CD4-positive, alpha-beta T cell (primary cell): ENCODE measurements around the gene ABCA2. TPM values are rescaled to one million over a fixed set of nuclear protein-coding genes. Genes with fewer than 3 reads are reported as not detected.

Source experiments
- ATAC-seq: fragments of 200-7000 bp; cut with Tn5 transposase; one replicate; pipeline ENCODE4 v1.10.0; 2022; ENCODE audit warnings: mild to moderate bottlenecking; ENCODE audit not compliant: poor library complexity
- CTCF ChIA-PET: fragments of 350-600 bp; sonication (Branson Sonifier 250); formaldehyde crosslinking; loops from one replicate; lab custom pipeline; 2021; ENCODE audit warnings: antibody characterized with exemption, inconsistent platforms; lab: Charles Lee
- POLR2A ChIA-PET: fragments of 350-600 bp; sonication (Branson Sonifier 250); formaldehyde crosslinking; loops from one replicate; lab custom pipeline; 2021; ENCODE audit warnings: antibody characterized with exemption, inconsistent platforms; lab: Charles Lee
- DNase-seq, 14 experiments: peaks; one replicate each; pipeline ENCODE4 v3.0.0-alpha.2; 2013 to 2020; ENCODE audit warnings: mixed read lengths in 2 of 14
- H3K27ac ChIP-seq, 2 donors: one replicate each; pipeline versions ENCODE4 v1.5.1 to v1.7.0; 2013; ENCODE audit warnings: low read length in 2 of 2, low read depth in 1 of 2, mild to moderate bottlenecking in 1 of 2
- H3K27me3 ChIP-seq, 2 experiments: 1 replicate in 1 of 2; 2 replicates in 1 of 2; pipeline versions ENCODE4 v1.6.1 to v1.7.0; 2013; ENCODE audit warnings: low read length in 2 of 2, control low read depth in 1 of 2, mild to moderate bottlenecking in 1 of 2, moderate library complexity in 1 of 2; ENCODE audit not compliant: insufficient read depth in 2 of 2, control insufficient read depth in 1 of 2
- H3K36me3 ChIP-seq: one replicate; pipeline ENCODE4 v1.6.1; 2013; ENCODE audit warnings: low read length, control low read depth; ENCODE audit not compliant: insufficient read depth
- H3K4me1 ChIP-seq: one replicate; pipeline ENCODE4 v1.6.1; 2013; ENCODE audit warnings: low read length, control low read depth; ENCODE audit not compliant: insufficient read depth
- H3K4me3 ChIP-seq: one replicate; pipeline ENCODE4 v1.5.1; 2013; ENCODE audit warnings: mild to moderate bottlenecking, low read length, moderate library complexity
- H3K9me3 ChIP-seq, 2 experiments: 1 replicate in 1 of 2; 2 replicates in 1 of 2; pipeline versions ENCODE4 v1.6.1 to v1.7.0; 2013; ENCODE audit warnings: low read length in 2 of 2, mild to moderate bottlenecking in 2 of 2, control low read depth in 1 of 2, moderate library complexity in 1 of 2; ENCODE audit not compliant: control insufficient read depth in 1 of 2, insufficient read depth in 1 of 2
- H3K27ac Mint-ChIP-seq: one replicate; pipeline ENCODE4 v1.8.0; 2020; ENCODE audit warnings: mixed read lengths
- H3K27me3 Mint-ChIP-seq: one replicate; pipeline ENCODE4 v1.8.0; 2021; ENCODE audit warnings: mixed read lengths
- H3K36me3 Mint-ChIP-seq: one replicate; pipeline ENCODE4 v1.8.0; 2021; ENCODE audit warnings: low read depth, mixed read lengths
- H3K4me1 Mint-ChIP-seq: one replicate; pipeline ENCODE4 v1.8.0; 2021; ENCODE audit warnings: low read depth, mixed read lengths
- H3K4me3 Mint-ChIP-seq: one replicate; pipeline ENCODE4 v1.8.0; 2020; ENCODE audit warnings: mild to moderate bottlenecking, mixed read lengths
- H3K9me3 Mint-ChIP-seq: one replicate; pipeline ENCODE4 v1.8.0; 2020; ENCODE audit warnings: mixed read lengths
- intact Hi-C, 2 experiments: fragments of 100-400 bp; cut with DNase I in 1 of 2; cut with micrococcal nuclease in 1 of 2; formaldehyde crosslinking; loops; one replicate each; pipeline versions ENCODE4 v1.15.1 to v1.9.0; 2023 to 2025; cut with DNase I, micrococcal nuclease
- total RNA-seq, 174 experiments: library from RNA in 2 of 174; stranded (reverse) in 2 of 174; gene quantifications; one replicate each; pipeline ENCODE4 v1.2.3 and lab custom pipeline; 2021 to 2026
- TF ChIP-seq, protein P1 (sequence below): fragments of 200-600 bp; IDR thresholded peaks from one replicate; pipeline ENCODE4 v1.8.0; 2022; ENCODE audit warnings: antibody characterized with exemption, mild to moderate bottlenecking

Gene ABCA2
- total RNA-seq, 2 experiments from 2014 or later = 80.1 to 86.8 TPM

DNA sequence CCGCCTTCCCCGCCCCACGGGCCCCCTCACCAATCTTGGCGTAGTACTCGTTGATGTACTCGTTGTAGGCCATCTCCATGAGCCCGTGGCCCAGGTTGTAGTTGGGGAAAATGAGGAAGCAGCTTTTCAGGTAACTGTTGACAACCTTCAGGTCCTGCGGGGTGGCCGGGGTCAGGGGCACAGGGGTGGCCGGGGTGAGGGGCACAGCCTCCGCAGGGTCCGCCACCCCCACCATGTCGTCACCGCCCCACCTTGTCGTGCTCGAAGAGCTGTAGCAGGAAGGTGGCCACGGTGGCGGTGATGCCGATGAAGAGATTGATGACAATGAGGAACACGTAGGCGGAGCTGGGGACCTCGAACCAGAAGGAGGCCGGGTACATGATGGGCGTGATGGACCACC, 16.9 kb downstream of the ABCA2 start:
- DNase-seq (no peak), ATAC-seq (no peak)
- Mint-ChIP-seq H3K36me3 (peaks cover 5% of the 10 kb centered on the region), H3K9me3 (no peaks in the 10 kb centered on the region), H3K4me3 (no peak overlapping the region), H3K4me1 (no peaks in the 10 kb centered on the region), H3K27me3 (no peaks in the 10 kb centered on the region), H3K27ac (no peak overlapping the region)
- Histone ChIP-seq H3K9me3 (no peaks in the 10 kb centered on the region), H3K4me1 (no peaks in the 10 kb centered on the region), H3K36me3 (peaks cover 44% of the 10 kb centered on the region), H3K4me3 (no peak overlapping the region), H3K27ac (no peak overlapping the region), H3K27me3 (no peaks in the 10 kb centered on the region)
- TF ChIP-seq, protein P1, sequence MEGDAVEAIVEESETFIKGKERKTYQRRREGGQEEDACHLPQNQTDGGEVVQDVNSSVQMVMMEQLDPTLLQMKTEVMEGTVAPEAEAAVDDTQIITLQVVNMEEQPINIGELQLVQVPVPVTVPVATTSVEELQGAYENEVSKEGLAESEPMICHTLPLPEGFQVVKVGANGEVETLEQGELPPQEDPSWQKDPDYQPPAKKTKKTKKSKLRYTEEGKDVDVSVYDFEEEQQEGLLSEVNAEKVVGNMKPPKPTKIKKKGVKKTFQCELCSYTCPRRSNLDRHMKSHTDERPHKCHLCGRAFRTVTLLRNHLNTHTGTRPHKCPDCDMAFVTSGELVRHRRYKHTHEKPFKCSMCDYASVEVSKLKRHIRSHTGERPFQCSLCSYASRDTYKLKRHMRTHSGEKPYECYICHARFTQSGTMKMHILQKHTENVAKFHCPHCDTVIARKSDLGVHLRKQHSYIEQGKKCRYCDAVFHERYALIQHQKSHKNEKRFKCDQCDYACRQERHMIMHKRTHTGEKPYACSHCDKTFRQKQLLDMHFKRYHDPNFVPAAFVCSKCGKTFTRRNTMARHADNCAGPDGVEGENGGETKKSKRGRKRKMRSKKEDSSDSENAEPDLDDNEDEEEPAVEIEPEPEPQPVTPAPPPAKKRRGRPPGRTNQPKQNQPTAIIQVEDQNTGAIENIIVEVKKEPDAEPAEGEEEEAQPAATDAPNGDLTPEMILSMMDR = no peak
- ChIA-PET POLR2A (no interaction called here), CTCF (interaction anchor here (0.5 kb wide), 1 partner anchor 10 kb away, joined by 3 read pairs; no protein-coding TSS in a partner anchor)
- intact Hi-C loops = no loop called here

DNA sequence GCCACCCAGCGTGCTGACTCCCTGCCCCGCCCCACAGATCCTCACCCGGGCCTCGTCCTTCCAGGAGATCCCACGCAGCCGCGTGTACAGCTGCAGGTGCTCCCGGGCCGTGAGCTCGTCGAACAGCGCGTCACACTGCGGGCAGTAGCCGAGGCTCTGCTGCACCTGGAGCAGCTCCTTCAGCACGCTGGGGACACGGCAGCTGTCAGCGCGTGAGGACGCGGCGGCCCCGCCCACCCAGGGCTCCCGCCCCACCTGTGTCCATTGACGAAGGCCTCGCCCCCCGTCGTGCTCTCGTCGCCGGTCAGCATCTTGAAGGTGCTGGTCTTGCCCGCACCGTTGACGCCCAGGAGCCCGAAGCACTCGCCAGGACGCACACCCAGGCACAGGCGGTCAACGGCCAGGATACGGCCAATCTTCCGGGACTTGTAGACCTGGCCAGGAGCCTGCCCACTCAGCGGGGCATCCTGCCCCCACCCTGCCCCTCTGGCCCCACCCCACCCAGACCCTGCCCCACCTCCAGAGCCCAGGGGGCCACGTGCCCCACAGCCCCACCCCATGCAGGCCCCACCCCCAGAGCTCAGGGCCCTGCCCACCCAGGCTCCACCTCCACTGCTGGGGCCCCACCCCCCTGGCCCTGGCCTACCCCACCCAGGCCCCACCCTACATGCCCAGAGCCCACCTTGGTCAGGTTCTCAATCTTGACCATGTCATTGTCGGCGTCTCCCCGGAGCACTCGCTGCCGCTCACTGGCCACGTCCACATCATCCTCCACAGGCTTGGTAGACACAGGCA, 17.9 kb downstream of the ABCA2 start:
- TF ChIP-seq, protein P1 = no peak
- intact Hi-C loops = no loop called here
- ChIA-PET CTCF (no interaction called here), POLR2A (no interaction called here)
- Histone ChIP-seq H3K27me3 (no peaks in the 10 kb centered on the region), H3K4me3 (no peak overlapping the region), H3K36me3 (peaks cover 39% of the 10 kb centered on the region), H3K4me1 (no peaks in the 10 kb centered on the region), H3K9me3 (no peaks in the 10 kb centered on the region), H3K27ac (no peak overlapping the region)
- peaks cover 5% of the 10 kb centered on the region for H3K36me3 Mint-ChIP-seq
- DNase-seq (no peak), ATAC-seq (no peak)
- H3K4me1 Mint-ChIP-seq = no peaks in the 10 kb centered on the region
- H3K27ac Mint-ChIP-seq = no peak overlapping the region
- H3K4me3 Mint-ChIP-seq = no peak overlapping the region
- no peaks in the 10 kb centered on the region for H3K9me3 Mint-ChIP-seq
- H3K27me3 Mint-ChIP-seq = no peaks in the 10 kb centered on the region

DNA sequence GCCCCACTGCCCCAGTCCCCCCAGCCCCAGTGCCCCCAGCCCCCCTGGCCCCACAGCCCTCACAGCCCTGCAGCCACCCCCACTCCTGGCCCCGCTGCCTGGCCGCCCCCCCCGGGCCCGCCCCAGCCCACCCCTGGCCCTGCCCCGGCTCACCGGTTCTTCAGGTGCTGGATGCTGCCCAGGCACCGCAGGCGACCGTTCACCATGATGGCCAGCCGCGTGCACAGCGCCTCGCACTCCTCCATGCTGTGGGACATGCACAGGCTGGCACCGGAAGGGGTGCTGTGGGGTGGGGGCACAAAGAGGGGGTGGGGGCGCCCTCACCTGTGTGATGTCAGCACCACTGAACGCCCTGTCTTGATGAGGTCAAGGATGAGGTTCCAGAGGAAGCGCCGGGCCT, 18.8 kb downstream of the ABCA2 start:
- Histone ChIP-seq H3K27ac (no peak overlapping the region), H3K4me3 (no peak overlapping the region), H3K4me1 (no peaks in the 10 kb centered on the region), H3K36me3 (peaks cover 31% of the 10 kb centered on the region), H3K27me3 (no peaks in the 10 kb centered on the region), H3K9me3 (no peaks in the 10 kb centered on the region)
- DNase-seq = no peak
- H3K36me3 Mint-ChIP-seq = peaks cover 5% of the 10 kb centered on the region
- POLR2A ChIA-PET = no interaction called here
- H3K4me1 Mint-ChIP-seq = no peaks in the 10 kb centered on the region
- CTCF ChIA-PET = no interaction called here
- no peak overlapping the region for H3K27ac Mint-ChIP-seq
- no peaks in the 10 kb centered on the region for H3K9me3 Mint-ChIP-seq
- intact Hi-C loops = no loop called here
- no peaks in the 10 kb centered on the region for H3K27me3 Mint-ChIP-seq
- TF ChIP-seq, protein P1 = no peak
- ATAC-seq = no peak
- no peak overlapping the region for H3K4me3 Mint-ChIP-seq
